PFSK-1 (cell line): ENCODE measurements around the gene ITGA11.

ENCODE experiments used
- FOXP2 ChIP-seq: optimal IDR thresholded peaks from 2 replicates; pipeline ENCODE3; 2011; ENCODE audit warnings: borderline replicate concordance, control low read depth, inconsistent platforms; ENCODE audit not compliant: insufficient read depth; ENCODE audit errors: extremely low read length, extremely low read depth
- POLR2AphosphoS5 ChIP-seq: IDR thresholded peaks from 2 replicates; pipeline ENCODE4 v1.6.1; 2012; ENCODE audit warnings: low read depth, mild to moderate bottlenecking, control low read depth, low read length, moderate library complexity
- SIN3A ChIP-seq: IDR thresholded peaks from 2 replicates; pipeline ENCODE4 v1.6.1; 2012; ENCODE audit warnings: mild to moderate bottlenecking, low read length, moderate library complexity, borderline replicate concordance; ENCODE audit not compliant: insufficient read depth
- TAF1 ChIP-seq: IDR thresholded peaks from 2 replicates; pipeline ENCODE4 v1.6.1; 2012; ENCODE audit warnings: low read length, control low read depth, borderline replicate concordance; ENCODE audit not compliant: insufficient read depth
- TF ChIP-seq, protein P1 (sequence below), 2 experiments: IDR thresholded peaks; 2 replicates each; pipeline versions ENCODE4 v1.6.1 to v1.8.0; 2011 to 2012; ENCODE audit warnings: low read depth in 2 of 2, low read length in 2 of 2, control low read depth in 1 of 2, inconsistent platforms in 1 of 2, mild to moderate bottlenecking in 1 of 2, moderate library complexity in 1 of 2; ENCODE audit not compliant: insufficient read depth in 1 of 2

DNA sequence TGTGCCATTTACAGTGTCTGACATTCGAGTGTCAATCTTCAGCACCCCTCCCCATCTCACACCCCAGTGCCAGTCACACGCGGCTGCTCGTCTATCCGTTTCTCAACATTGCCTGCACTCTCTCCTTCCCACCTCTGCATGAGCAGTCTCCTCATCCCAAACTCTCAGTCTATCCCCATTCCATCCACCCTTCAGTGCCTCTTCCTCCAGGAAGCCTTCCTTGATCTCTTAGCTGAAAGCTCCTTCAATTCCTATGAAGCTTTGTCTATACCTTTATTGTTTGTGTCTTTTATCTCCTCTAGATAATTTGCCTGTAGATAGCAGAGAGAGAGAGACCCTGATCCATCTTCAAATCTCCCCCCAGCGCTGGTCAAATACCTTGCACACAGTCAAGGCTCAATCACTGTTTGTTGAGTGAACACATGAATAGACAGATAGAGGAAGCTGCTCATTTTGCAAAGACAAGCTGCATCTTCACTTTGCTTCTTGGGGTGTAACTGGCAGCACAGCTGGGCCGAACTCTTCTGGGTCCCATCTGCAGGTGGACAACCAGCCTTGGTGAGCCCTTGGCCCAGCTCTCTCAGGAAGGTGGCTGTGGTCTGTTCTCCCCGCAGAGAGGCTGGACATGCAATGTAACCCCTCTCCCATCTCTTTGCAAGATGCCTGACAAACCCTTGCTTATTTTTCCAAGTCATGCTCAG lies 52.8 kb downstream of the ITGA11 start:
- TF ChIP-seq POLR2AphosphoS5: no peak
- TF ChIP-seq, protein P1, sequence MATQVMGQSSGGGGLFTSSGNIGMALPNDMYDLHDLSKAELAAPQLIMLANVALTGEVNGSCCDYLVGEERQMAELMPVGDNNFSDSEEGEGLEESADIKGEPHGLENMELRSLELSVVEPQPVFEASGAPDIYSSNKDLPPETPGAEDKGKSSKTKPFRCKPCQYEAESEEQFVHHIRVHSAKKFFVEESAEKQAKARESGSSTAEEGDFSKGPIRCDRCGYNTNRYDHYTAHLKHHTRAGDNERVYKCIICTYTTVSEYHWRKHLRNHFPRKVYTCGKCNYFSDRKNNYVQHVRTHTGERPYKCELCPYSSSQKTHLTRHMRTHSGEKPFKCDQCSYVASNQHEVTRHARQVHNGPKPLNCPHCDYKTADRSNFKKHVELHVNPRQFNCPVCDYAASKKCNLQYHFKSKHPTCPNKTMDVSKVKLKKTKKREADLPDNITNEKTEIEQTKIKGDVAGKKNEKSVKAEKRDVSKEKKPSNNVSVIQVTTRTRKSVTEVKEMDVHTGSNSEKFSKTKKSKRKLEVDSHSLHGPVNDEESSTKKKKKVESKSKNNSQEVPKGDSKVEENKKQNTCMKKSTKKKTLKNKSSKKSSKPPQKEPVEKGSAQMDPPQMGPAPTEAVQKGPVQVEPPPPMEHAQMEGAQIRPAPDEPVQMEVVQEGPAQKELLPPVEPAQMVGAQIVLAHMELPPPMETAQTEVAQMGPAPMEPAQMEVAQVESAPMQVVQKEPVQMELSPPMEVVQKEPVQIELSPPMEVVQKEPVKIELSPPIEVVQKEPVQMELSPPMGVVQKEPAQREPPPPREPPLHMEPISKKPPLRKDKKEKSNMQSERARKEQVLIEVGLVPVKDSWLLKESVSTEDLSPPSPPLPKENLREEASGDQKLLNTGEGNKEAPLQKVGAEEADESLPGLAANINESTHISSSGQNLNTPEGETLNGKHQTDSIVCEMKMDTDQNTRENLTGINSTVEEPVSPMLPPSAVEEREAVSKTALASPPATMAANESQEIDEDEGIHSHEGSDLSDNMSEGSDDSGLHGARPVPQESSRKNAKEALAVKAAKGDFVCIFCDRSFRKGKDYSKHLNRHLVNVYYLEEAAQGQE (IDR thresholded peaks at IDR 0.05; ENCODE audit: insufficient read depth in 1 of 2, low read depth in 2 of 2, low read length in 2 of 2): no peak
- no peak for TF ChIP-seq TAF1
- no peak for TF ChIP-seq FOXP2
- TF ChIP-seq SIN3A: no peak
